Erythroblast (primary cell): Measurements from ENCODE around the gene GCN1.
"Not testable (repeated sequence)": the region's sequence is repeated elsewhere in the genome, so short reads cannot be mapped to it uniquely, and the experiment has no call there.

Source experiments
- DNase-seq, 2 experiments: peaks; one replicate each; lab custom pipeline; 2025; lab: John Stamatoyannopoulos, UW
- GATA1 ChIP-seq: IDR thresholded peaks from 2 replicates; pipeline ENCODE4 v1.6.1; 2011; ENCODE audit warnings: low read depth, mild to moderate bottlenecking, control low read depth, low read length, moderate library complexity
- POLR2A ChIP-seq: IDR thresholded peaks from 2 replicates; pipeline ENCODE4 v1.6.1; 2011; ENCODE audit warnings: mild to moderate bottlenecking, low read length

The GCN1 gene

DNA sequence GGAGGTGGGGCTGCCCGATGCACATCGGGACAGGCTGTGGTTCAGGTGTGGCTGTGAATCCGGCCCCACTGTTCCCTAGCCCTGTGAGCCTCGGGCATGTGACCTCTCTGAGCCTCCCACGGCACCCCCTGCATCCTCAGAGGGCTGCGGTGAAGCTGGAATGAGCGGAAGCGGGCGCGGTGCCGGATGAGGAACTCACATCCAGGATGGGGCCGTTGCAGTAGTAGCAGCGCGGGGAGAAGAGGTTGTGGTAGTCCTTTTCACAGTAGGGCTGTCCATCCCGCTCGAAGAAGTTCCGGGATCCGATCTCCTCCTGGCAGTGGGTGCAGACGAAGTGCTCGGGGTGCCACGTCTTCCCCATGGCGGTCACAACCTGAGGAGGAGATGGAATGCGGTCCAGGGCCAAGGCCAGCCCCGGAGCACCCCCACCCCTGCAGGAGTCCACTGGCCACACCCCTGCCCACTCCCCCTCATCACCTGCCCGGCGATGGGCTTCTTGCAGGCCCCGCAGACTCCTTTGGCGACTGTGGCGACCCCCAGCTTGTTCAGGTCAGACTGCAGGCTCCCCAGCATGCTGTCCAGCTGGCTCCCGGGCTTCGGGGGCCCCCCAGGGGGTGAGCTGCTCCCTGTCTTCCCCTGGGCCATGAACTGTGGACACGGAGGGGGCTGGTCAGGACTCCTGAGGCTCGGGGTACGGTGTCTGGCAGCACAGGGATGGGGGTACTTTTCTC is 20.3 kb upstream of the GCN1 start:
- no peak for TF ChIP-seq POLR2A
- no peak for TF ChIP-seq GATA1
- no peak for DNase-seq

DNA sequence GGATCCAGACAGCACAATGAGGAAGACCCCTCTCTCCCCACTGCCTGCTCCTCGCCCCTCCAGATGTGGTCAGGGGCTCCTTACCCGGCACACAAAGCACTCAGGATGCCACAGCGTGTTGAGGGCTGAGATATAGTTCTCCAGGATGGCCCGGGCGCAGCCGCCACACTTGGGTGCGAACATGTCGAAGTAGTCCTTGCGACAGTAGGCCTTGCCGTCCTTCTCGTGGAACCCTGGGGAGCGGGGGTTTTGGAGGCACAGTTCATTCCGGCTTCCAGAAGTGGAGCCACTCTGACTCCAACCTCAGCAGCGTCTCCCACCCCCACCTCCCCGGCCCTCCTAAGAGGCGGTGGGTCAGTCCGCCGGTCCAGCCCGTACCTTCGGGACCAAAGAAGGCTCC is 19.2 kb upstream of the GCN1 start:
- TF ChIP-seq GATA1 = no peak
- TF ChIP-seq POLR2A = no peak

DNA sequence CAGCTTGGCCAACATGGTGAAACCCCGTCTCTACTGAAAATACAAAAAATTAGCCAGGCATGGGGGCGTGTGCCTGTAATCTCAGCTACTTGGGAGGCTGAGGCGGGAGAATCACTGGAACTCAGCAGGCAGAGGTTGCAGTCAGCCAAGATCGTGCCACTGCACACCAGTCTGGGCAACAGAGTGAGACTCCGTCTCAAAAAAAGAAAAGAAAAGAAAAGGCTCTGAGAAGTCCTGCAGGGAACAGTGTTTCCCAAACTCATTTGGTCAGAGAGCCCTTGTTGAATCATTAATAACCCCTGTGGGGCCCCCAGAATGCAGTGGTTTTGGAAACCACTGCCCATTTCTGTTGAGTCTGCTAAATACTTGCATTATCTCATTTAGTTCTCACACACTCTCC is 18.7 kb upstream of the GCN1 start:
- DNase-seq = not testable (repeated sequence)

More for the DNA sequence above, 19.2 kb upstream of the GCN1 start:
- no peak for DNase-seq

DNA sequence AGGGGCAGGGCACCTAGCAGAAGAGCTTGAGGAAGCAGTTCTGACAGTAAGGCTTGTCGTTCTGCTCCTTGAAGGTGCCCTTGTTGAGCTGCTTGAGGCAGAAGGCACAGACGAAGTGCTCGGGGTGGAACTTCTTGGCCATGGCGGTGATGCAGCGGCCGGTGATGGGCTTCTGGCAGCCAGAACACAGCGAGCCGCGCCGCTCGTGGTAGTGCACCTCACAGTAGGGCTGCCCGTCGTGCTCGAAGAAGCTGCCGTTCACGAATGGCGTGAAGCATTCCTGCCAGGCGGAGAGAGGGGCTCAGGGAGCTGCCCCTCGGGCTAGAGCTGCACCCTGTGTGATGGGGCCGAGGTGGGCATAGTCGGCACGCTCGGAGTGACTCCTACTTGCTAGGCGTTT is 17.8 kb upstream of the GCN1 start:
- no peak for TF ChIP-seq GATA1
- no peak for TF ChIP-seq POLR2A
- DNase-seq = no peak

DNA sequence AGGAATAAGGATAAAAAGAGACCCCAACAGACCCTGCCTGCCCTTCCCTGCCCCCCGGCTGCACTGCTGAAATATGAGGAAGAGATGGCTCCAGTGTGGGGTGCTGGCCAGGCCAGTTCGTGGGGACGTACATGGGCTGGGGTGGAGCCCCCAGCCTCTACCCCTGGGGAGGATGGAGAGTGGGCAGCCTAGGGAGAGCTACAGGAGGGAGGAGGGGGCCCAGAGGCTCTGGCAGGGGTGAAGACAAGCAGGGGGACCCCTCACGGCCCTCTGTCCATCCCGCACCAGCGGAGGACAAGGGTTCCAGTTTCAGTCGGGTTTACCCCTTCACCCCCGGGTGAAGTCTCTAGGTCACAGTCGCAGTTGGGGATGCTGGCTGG is 17.4 kb upstream of the GCN1 start:
- no peak for DNase-seq
- no peak for TF ChIP-seq POLR2A
- no peak for TF ChIP-seq GATA1

DNA sequence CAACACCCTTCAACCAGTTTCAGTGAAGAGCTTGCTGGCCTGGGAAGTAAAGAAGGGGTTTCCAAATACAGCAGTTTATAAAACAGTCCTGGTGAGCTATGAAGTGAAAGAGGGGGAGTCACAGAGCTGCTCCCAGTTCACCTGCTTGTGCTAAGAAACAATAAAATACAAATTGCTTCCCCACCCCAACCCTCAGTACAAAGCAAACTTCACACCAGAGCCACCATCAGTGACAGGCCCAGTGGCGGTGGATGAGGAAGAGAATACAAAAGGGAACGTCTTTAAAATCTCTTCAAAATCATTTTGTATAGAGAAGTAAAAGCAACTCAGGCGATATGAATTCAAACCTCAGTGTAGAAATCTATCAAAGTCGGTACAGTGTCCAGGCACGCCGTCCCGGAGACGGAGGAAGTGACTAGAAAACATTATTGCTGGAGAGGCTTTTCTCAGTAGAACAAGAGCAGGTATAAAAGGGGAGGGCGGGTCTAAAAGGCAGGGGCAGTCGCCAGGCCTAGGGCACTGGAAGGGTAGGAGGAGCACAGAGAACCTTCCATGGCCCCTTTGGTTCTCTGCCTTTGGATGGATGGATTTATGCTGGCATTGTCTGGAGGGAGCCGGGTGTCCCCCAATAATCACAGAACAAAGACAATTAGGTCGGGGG is 16.9 kb upstream of the GCN1 start:
- DNase-seq = no peak
- TF ChIP-seq GATA1 = no peak
- TF ChIP-seq POLR2A = no peak

DNA sequence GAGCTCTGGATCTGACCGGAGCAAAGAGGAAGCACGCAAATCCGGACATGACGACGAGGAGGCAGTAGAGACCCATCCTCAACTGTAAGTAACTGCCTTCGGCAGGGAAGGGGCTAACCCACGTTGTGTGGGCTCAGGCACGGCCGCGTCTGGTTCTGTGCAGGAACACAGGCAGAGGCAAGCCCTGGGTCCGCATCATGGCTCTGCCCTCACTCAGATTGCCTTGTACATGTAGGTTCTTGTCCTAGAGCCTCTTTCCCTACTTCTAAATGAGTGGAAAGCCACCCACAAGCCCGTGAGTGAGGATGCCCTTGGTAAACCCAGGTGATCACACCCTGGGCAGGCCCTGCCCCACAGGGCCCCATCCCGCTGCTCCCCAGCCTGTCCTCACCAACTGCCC is 15.3 kb upstream of the GCN1 start:
- no peak for TF ChIP-seq POLR2A
- TF ChIP-seq GATA1 = no peak
- DNase-seq = no peak

DNA sequence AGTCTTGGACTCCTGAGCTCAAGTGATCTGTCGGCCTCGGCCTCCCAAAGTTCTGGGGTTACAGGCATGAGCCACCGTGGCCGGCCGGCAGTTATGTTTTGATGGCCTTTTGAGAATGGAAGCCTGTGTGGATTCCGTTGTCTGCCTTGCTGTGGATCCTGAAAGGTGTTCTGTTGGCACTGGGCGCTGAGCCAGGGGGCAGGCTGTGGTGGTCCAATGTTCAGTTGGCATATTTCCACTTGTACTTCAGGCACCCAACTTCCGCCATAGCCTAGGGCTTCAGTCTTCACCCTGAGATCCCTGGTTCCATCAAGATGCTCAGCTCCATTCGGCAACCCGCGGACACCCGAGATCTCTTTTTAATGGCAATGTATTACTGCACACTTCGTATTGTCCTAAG is 12.7 kb upstream of the GCN1 start:
- TF ChIP-seq GATA1 (no peak), POLR2A (no peak)
- DNase-seq = no peak

DNA sequence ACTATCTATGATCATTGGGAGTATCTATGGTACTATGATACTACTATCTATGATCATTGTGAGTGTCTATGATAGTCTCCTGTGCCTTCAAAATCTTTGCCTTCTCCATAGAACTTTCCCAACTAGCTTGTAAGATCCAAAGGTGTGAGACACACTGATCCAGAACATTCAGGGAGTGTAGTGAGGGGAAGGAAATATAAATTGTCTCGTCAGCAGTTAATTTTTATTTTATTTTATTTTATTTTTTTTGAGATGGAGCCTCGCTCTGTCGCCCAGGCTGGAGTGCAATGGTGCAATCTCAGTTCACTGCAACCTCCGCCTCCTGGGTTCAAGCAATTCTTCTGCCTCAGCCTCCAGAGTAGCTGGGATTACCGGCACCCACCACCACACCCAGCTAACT is 12.3 kb upstream of the GCN1 start:
- DNase-seq = not testable (repeated sequence)

DNA sequence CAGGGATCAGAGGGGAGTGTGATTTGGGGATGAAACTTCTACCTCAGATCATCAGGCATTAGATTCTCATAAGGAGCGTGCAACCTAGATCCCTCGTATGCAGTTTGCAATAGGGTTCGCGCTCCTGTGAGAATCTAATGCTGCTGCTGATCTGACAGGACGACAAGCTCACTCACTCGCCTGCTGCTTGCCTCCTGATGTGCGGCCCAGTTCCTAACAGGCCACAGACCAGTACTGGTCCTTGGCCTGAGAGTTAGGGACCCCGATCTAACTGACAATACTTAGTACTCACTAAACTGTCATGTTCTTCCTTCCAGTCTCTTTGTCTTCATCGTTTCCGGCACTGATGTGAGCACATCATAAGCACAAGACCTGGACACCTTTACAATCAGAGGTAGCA is 11.7 kb upstream of the GCN1 start:
- TF ChIP-seq POLR2A (no peak), GATA1 (no peak)
- DNase-seq = no peak

DNA sequence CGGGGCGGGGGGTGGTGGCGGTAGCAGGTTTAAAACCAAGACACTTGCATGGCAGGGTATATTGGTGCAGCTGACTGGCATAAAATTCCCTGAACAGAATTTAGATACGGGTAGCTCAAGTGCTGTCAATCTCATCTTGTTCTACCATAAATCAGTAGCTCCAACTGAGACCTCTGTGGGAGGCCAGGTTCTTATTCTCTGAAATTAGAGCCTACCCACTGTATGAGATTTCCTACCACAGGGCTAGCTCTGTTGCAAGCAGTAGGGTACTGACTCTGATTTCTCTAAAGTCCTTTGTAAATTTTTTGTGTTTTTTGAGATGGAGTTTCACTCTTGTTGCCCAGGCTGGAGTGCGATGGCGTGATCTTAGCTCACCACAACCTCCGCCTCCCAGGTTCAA is 9.7 kb upstream of the GCN1 start:
- no peak for DNase-seq
- no peak for TF ChIP-seq POLR2A
- no peak for TF ChIP-seq GATA1

DNA sequence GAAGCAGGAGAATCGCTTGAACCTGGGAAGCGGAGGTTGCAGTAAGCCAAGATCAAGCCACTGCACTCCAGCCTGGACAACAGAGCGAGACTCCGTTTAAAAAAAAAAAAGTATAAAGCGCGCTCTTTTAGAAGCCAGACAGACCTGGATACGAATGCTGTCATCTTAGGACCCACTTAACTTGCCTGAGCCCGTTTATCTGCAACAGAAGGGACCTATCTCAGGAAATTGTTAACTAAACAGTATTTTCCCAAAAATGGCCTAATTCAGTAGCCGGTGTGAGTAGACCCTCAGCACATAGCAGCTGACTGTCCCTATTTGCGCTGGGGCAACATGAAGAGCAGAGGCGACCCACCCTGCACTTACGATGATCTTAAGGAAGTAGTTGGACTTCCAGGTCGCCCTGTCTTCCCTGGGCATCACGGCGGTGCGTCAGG is 5.9 kb upstream of the GCN1 start:
- TF ChIP-seq GATA1 (no peak), POLR2A (no peak)
- DNase-seq = no peak

DNA sequence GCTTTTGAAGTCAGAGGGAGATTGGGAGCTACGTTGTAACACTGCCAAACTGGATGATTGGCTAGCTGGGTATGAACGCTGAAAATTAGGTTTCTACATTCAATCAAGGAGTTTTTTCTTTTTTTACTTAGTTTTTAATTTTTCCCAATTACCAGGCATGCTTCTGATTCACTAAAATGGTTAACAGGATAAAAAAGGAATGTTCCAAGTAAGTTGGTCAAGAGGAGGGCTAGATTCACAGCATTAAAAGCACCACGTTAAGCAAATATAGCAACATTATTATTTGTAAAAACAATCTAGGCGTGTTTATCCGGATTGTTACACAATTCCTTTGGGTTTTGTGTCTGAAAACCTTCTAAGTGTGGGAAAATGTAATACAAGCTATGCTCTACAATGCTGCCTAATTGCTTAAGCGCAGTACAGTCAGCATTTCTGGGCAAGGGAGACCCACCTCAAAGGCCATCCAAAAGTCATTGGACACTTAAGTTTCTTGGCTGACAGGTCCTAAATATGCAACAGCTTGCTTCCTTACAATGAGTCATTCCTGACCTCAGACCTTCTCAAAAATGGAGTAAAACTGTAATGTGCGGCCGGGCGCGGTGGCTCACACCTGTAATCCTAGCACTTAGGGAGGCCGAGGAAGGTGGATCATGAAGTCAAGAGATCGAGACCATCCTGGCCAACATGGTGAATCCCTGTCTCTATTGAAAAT is 5.2 kb upstream of the GCN1 start:
- no peak for TF ChIP-seq POLR2A
- TF ChIP-seq GATA1 = no peak
- peak; percentile 59 to 74 for DNase-seq

DNA sequence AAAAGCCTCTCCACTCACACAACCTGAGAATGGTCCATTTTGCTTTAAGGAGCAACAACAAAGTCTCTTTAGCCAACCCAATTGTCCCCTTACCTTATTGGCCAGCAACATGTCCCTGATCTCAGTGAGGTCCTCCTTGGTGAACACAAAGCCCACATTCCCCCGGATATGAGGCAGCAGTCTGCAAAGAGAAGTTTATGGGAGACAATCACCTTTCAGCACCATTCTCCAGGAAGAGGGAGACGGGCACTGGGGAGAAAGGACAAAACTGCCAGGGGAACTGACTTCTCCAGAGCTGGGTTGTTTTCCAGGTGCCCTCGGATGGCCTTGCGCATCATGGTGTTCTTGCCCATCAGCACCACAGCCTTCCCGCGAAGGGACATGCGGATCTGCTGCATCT is 4.5 kb upstream of the GCN1 start:
- no peak for DNase-seq

More for the DNA sequence above, 4.5 kb upstream of the GCN1 start:
- TF ChIP-seq GATA1 = no peak
- no peak for TF ChIP-seq POLR2A
